Esophagus squamous epithelium (tissue), 4 donors: ENCODE data around the gene TASOR2.

Experiments
- POLR2A ChIP-seq, 4 donors: fragments of 450-650 bp; IDR thresholded peaks; one replicate each; pipeline ENCODE4 v1.6.1; 2017; ENCODE audit warnings: antibody characterized with exemption in 4 of 4, mild to moderate bottlenecking in 4 of 4, moderate library complexity in 3 of 4
- TF ChIP-seq, protein P1 (sequence below), 6 experiments: fragments of 450-650 bp in 4 of 6; fragments of 200-600 bp in 2 of 6; sonication (generic) in 2 of 6; IDR thresholded peaks; one replicate each; pipeline ENCODE4 v1.5.1; 2016 to 2019; ENCODE audit warnings: antibody characterized with exemption in 6 of 6, mild to moderate bottlenecking in 4 of 6, moderate library complexity in 4 of 6

DNA sequence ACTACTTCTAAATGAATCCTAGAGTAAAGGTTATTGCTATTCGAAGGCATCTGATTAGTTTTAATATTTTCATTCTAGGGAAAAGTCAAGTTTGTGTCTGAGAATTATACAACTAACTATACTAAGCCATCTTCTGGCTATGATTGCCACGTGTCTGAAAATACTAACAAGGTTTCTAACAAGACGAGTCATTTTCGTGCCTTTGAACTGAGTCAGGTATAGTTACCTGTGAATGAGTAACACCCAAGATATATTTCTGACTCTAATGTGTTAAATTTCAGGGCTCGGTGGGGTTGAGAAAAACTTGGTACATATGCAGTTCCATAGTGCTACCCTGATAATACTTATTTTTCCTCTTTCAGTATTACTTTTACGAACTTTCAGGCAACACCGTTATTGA is 35.5 kb downstream of the TASOR2 start:
- TF ChIP-seq, protein P1, sequence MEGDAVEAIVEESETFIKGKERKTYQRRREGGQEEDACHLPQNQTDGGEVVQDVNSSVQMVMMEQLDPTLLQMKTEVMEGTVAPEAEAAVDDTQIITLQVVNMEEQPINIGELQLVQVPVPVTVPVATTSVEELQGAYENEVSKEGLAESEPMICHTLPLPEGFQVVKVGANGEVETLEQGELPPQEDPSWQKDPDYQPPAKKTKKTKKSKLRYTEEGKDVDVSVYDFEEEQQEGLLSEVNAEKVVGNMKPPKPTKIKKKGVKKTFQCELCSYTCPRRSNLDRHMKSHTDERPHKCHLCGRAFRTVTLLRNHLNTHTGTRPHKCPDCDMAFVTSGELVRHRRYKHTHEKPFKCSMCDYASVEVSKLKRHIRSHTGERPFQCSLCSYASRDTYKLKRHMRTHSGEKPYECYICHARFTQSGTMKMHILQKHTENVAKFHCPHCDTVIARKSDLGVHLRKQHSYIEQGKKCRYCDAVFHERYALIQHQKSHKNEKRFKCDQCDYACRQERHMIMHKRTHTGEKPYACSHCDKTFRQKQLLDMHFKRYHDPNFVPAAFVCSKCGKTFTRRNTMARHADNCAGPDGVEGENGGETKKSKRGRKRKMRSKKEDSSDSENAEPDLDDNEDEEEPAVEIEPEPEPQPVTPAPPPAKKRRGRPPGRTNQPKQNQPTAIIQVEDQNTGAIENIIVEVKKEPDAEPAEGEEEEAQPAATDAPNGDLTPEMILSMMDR (IDR thresholded peaks at IDR 0.05): no peak
- no peak for TF ChIP-seq POLR2A (IDR thresholded peaks at IDR 0.05)
